Sigmoid colon (tissue), 7 donors: ENCODE data around the gene CHRM5. TPM values are rescaled to one million over a fixed set of nuclear protein-coding genes. Genes with fewer than 3 reads are reported as not detected.
"Not testable (repeated sequence)": the region's sequence is repeated elsewhere in the genome, so short reads cannot be mapped to it uniquely, and the experiment has no call there.

Experiments
- DNase-seq: peaks from one replicate; pipeline ENCODE4 v3.0.0-alpha.2; 2019
- H3K27ac ChIP-seq, 4 donors: fragments of 200-600 bp; sonication (generic); one replicate each; pipeline ENCODE4 v1.5.1; 2016 to 2019; ENCODE audit warnings: mild to moderate bottlenecking in 1 of 4
- H3K27me3 ChIP-seq, 3 donors: fragments of 200-600 bp; sonication (generic); one replicate each; pipeline ENCODE4 v1.5.1; 2019; ENCODE audit warnings: mild to moderate bottlenecking in 1 of 3
- H3K36me3 ChIP-seq, 4 donors: fragments of 200-600 bp; sonication (generic); one replicate each; pipeline ENCODE4 v1.5.1; 2016 to 2019
- H3K4me1 ChIP-seq, 4 donors: fragments of 200-600 bp; sonication (generic); one replicate each; pipeline ENCODE4 v1.5.1; 2017 to 2019
- H3K4me3 ChIP-seq, 4 donors: fragments of 200-600 bp; sonication (generic); one replicate each; pipeline ENCODE4 v1.5.1; 2017 to 2019; ENCODE audit warnings: mild to moderate bottlenecking in 2 of 4, moderate library complexity in 1 of 4
- H3K9me3 ChIP-seq, 4 donors: fragments of 200-600 bp in 3 of 4; sonication (generic) in 3 of 4; one replicate each; pipeline versions ENCODE4 v1.5.1 to v1.6.1; 2013 to 2019
- EP300 ChIP-seq, 4 donors: sonication (generic); formaldehyde crosslinking; IDR thresholded peaks; one replicate each; pipeline ENCODE4 v1.6.1; 2017; ENCODE audit warnings: antibody characterized with exemption in 4 of 4
- POLR2A ChIP-seq, 2 donors: fragments of 450-650 bp; IDR thresholded peaks; one replicate each; pipeline ENCODE4 v1.6.1; 2016; ENCODE audit warnings: antibody characterized with exemption in 2 of 2, mild to moderate bottlenecking in 2 of 2, moderate library complexity in 2 of 2
- POLR2AphosphoS5 ChIP-seq, 4 donors: sonication (generic); formaldehyde crosslinking; IDR thresholded peaks; one replicate each; pipeline ENCODE4 v1.6.1; 2017; ENCODE audit warnings: antibody characterized with exemption in 4 of 4
- WGBS, 2 donors: extraction: QIAGEN DNeasy Blood & Tissue Kit; methylation state at CpG; one replicate each; pipeline ENCODE4 v1.1.7; 2013; 5-methylcytosine and 5-hydroxymethylcytosine counted together
- intact Hi-C: fragments of 100-400 bp; cut with DNase I; formaldehyde crosslinking; loops from one replicate; pipeline ENCODE4 v1.15.1; 2023
- polyA plus RNA-seq, 3 donors: library from polyadenylated mRNA; stranded (reverse); fragments of 200-250 nt; gene quantifications; one replicate each; pipeline ENCODE4 v1.2.3, GENCODE V29; 2013
- total RNA-seq, 4 donors: library from RNA; depleted of rRNA; stranded (reverse); fragments of >200 nt; gene quantifications; one replicate each; pipeline ENCODE4 v1.1.0, GENCODE V29; 2016
- TF ChIP-seq, protein P1 (sequence below), 4 experiments: fragments of 450-650 bp in 3 of 4; fragments of 200-600 bp in 1 of 4; IDR thresholded peaks; one replicate each; pipeline ENCODE4 v1.5.1; 2016 to 2019; ENCODE audit warnings: antibody characterized with exemption in 4 of 4, mild to moderate bottlenecking in 3 of 4, moderate library complexity in 2 of 4
- donor health status: healthy with polysubstance abuse.
- donor health status: Bipolar disorder and iron deficiency.
- donor health status: healthy.

CHRM5 gene
- total and polyA plus RNA-seq, 7 donors, result 0.01 TPM; not detected in 6

DNA sequence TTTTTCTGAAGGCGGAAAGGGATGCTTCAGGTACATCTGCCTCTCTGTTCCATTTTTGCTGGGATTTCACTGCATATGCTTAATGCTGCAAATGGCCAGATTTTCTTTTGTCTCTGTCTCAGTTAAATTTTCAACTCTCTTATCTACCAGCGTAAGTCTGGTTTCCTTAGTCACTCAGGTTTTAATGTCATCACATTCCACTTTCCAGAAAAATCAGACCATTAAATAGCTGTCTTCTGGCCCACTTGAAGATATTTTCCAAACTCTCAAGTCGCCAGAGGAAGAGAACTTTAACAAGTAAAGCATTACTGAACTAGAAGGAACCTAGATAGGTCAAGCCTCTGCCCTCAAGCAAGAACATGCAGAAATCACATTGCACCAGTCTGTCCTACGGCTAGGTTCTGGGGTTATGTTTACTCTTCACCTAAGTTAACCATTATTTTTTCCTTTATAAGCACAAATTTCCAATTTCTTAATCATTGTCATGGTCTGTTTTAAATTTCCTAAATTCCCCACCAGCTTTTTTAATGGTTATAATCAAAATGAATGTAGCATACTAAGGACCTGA is 44.2 kb downstream of the CHRM5 start:
- no peaks in the 10 kb centered on the region for H3K27me3 ChIP-seq
- no peak overlapping the region for H3K4me3 ChIP-seq
- H3K4me1 ChIP-seq, result no peaks in the 10 kb centered on the region
- TF ChIP-seq, protein P1, sequence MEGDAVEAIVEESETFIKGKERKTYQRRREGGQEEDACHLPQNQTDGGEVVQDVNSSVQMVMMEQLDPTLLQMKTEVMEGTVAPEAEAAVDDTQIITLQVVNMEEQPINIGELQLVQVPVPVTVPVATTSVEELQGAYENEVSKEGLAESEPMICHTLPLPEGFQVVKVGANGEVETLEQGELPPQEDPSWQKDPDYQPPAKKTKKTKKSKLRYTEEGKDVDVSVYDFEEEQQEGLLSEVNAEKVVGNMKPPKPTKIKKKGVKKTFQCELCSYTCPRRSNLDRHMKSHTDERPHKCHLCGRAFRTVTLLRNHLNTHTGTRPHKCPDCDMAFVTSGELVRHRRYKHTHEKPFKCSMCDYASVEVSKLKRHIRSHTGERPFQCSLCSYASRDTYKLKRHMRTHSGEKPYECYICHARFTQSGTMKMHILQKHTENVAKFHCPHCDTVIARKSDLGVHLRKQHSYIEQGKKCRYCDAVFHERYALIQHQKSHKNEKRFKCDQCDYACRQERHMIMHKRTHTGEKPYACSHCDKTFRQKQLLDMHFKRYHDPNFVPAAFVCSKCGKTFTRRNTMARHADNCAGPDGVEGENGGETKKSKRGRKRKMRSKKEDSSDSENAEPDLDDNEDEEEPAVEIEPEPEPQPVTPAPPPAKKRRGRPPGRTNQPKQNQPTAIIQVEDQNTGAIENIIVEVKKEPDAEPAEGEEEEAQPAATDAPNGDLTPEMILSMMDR (IDR thresholded peaks at IDR 0.05), result no peak
- no peak for TF ChIP-seq EP300 (IDR thresholded peaks at IDR 0.05)
- no peak for TF ChIP-seq POLR2AphosphoS5 (IDR thresholded peaks at IDR 0.05)
- no peak overlapping the region for H3K27ac ChIP-seq
- WGBS, 2 donors, result 95 to 97% methylated on average over 4 of the region's 4 CpGs
- no peaks in the 10 kb centered on the region for H3K36me3 ChIP-seq
- no peak for DNase-seq
- intact Hi-C loops, result no loop called here
- H3K9me3 ChIP-seq, result no peaks in the 10 kb centered on the region

DNA sequence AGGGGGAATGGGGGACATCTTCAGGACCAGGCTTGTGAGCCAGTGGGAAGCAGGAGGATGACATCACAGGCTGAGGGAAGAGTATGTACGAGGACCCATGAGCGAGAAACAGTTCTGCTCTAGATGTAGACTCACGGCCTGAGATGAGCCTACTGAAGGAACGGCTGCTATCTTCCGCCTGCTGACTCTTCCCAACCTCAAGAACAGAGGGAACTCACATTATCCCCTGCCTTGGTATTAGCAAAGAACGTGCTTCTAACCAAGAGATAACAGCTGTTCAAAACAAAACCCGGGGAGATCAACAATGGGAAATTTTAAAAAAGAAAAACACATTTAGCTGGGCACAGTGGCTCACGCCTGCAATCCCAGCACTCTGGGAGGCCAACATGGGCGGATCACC is 45.4 kb downstream of the CHRM5 start:
- Histone ChIP-seq H3K27ac (no peak overlapping the region), H3K27me3 (no peaks in the 10 kb centered on the region), H3K4me1 (no peaks in the 10 kb centered on the region), H3K36me3 (no peaks in the 10 kb centered on the region), H3K9me3 (no peaks in the 10 kb centered on the region), H3K4me3 (no peak overlapping the region)
- TF ChIP-seq POLR2AphosphoS5 (IDR thresholded peaks at IDR 0.05) (no peak), POLR2A (IDR thresholded peaks at IDR 0.05) (no peak), EP300 (IDR thresholded peaks at IDR 0.05) (no peak)
- TF ChIP-seq, protein P1 (IDR thresholded peaks at IDR 0.05), result no peak
- no peak for DNase-seq
- WGBS, 2 donors, result 95 to 97% methylated on average over 9 of the region's 9 CpGs
- intact Hi-C loops, result no loop called here

DNA sequence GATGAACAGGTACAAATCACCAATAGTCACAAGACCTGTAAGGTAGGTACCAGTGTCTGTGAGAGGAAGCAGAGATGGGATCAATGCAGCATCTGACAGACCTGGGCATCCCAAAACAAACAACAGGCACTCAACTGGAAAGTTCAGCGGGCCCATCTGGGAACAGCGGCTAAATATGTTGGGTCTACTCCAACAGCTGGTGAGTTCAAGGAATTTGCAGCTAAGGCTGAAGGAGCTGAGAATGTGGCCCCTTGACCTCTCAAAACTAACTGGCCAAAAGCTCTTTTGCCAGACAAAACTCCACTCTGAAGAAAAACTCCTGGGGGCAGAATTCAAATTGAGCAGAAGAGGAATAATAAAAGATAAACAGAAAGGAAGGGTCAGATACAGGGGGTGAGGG is 46.3 kb downstream of the CHRM5 start:
- Histone ChIP-seq H3K27ac (no peak overlapping the region), H3K27me3 (no peaks in the 10 kb centered on the region), H3K4me3 (no peak overlapping the region), H3K36me3 (no peaks in the 10 kb centered on the region), H3K9me3 (no peaks in the 10 kb centered on the region), H3K4me1 (no peaks in the 10 kb centered on the region)
- intact Hi-C loops, result no loop called here
- WGBS, 2 donors, result 93 to 99% methylated on average over 2 of the region's 2 CpGs
- no peak for DNase-seq
- TF ChIP-seq EP300 (IDR thresholded peaks at IDR 0.05), result no peak
- no peak for TF ChIP-seq POLR2AphosphoS5 (IDR thresholded peaks at IDR 0.05)
- TF ChIP-seq POLR2A (IDR thresholded peaks at IDR 0.05), result no peak
- TF ChIP-seq, protein P1 (IDR thresholded peaks at IDR 0.05), result no peak

DNA sequence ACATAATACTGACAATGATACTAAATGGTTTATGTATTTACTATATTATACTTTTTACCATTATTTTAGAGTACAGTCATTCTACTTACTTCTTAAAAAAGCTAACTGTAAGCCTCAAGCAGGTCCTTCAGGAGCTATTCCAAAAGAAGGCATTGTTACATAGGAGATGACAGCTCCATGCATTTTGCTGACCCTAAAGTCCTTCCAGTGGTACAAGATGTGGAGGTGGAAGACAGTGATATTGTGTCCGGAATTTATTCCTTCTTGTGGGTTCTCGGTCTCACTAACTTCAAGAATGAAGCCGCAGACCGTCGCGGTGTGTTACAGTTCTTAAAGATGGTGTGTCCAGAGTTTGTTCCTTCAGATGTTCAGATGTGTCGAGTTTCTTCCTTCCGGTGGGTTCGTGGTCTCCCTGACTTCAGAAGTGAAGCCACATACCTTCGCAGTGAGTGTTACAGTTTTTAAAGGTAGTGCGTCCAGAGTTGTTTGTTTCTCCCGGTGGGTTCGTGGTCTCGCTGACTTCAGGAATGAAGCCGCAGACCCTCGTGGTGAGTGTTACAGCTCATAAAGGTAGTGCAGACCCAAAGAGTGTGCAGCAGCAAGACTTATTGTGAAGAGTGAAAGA is 49.8 kb downstream of the CHRM5 start:
- Histone ChIP-seq H3K4me3 (no peak overlapping the region), H3K27ac (no peak overlapping the region), H3K9me3 (no peaks in the 10 kb centered on the region), H3K36me3 (no peaks in the 10 kb centered on the region), H3K4me1 (no peaks in the 10 kb centered on the region), H3K27me3 (no peaks in the 10 kb centered on the region)
- DNase-seq, result no peak
- TF ChIP-seq, protein P1 (IDR thresholded peaks at IDR 0.05), result no peak
- TF ChIP-seq EP300 (IDR thresholded peaks at IDR 0.05) (no peak), POLR2A (IDR thresholded peaks at IDR 0.05) (no peak), POLR2AphosphoS5 (IDR thresholded peaks at IDR 0.05) (no peak)
- intact Hi-C loops, result no loop called here
- 66 to 87% methylated on average over 16 of the region's 16 CpGs for WGBS, 2 donors

DNA sequence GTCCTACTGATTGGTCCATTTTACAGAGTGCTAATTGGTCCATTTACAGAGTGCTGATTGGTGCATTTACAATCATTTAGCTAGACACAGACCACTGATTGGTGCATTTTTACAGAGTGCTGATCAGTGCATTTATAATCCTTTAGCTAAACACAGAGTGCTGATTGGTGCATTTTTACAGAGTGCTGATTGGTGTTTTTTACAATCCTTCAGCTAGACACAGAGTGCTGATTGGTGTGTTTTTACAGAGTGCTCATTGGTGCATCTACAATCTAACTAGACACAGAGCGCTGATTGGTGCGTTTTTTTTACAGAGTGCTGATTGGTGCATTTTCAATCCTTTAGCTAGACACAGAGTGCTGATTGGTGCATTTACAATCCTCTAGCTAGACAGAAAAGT is 50.4 kb downstream of the CHRM5 start:
- H3K9me3 ChIP-seq, H3K4me1 ChIP-seq, H3K27ac ChIP-seq, intact Hi-C loops, H3K36me3 ChIP-seq, H3K4me3 ChIP-seq, H3K27me3 ChIP-seq, DNase-seq: not testable (repeated sequence)
- WGBS, 2 donors, result 98% methylated on average over 2 of the region's 2 CpGs
